Fibroblast of mammary gland (primary cell): ENCODE data around the gene RASIP1.
"Not testable (repeated sequence)": the region's sequence is repeated elsewhere in the genome, so short reads cannot be mapped to it uniquely, and the experiment has no call there.

Source experiments
- DNase-seq: peaks from one replicate; pipeline ENCODE4 v3.0.0-alpha.2; 2010; ENCODE audit warnings: low read depth
- H3K4me3 ChIP-seq: 2 replicates; pipeline ENCODE4 v1.5.1; 2011; ENCODE audit warnings: low read depth, mild to moderate bottlenecking, low read length, moderate library complexity; ENCODE audit not compliant: control insufficient read depth
- CTCF ChIP-seq: conservative IDR thresholded peaks from 2 replicates; pipeline ENCODE4 v1.5.1; 2011; ENCODE audit warnings: low read depth, low read length, inconsistent platforms; ENCODE audit not compliant: control insufficient read depth, insufficient read depth

Gene RASIP1

GRCh38 chr19:48740164-48740972 is at the start of gene RASIP1:
Gene RASIP1, minus strand, starts transcription at chr19:48740610. Its CDS starts 328 bp downstream, at chr19:48740282.
- no peak for TF ChIP-seq CTCF
- H3K4me3 ChIP-seq, result no peak within 1 kb of the TSS

GRCh38 chr19:48787331-48787730 is 46.9 kb upstream of the RASIP1 start:
- H3K4me3 ChIP-seq, result not testable (repeated sequence)

More at GRCh38 chr19:48740164-48740972, at the start of gene RASIP1:
- no peak for DNase-seq

GRCh38 chr19:48786422-48786821 is 46.0 kb upstream of the RASIP1 start:
- not testable (repeated sequence) for H3K4me3 ChIP-seq, DNase-seq

More at GRCh38 chr19:48787331-48787730, 46.9 kb upstream of the RASIP1 start:
- not testable (repeated sequence) for DNase-seq

- TF ChIP-seq CTCF, result no peak
These were observed 44.1 kb upstream of the RASIP1 start for GRCh38 chr19:48784527-48784926.

GRCh38 chr19:48780631-48781391 is 40.4 kb upstream of the RASIP1 start:
- DNase-seq, result peak; percentile 59

More at GRCh38 chr19:48784527-48784926, 44.1 kb upstream of the RASIP1 start:
- no peak for DNase-seq
- H3K4me3 ChIP-seq, result no peak overlapping the region

GRCh38 chr19:48779636-48780035 is 39.2 kb upstream of the RASIP1 start:
- no peak for DNase-seq
- TF ChIP-seq CTCF, result no peak
- no peak overlapping the region for H3K4me3 ChIP-seq

More at GRCh38 chr19:48780631-48781391, 40.4 kb upstream of the RASIP1 start:
- TF ChIP-seq CTCF, result no peak
- no peak overlapping the region for H3K4me3 ChIP-seq

GRCh38 chr19:48777720-48778119 is 37.3 kb upstream of the RASIP1 start:
- no peak for TF ChIP-seq CTCF
- H3K4me3 ChIP-seq, result no peak overlapping the region
- no peak for DNase-seq

- H3K4me3 ChIP-seq, result no peak overlapping the region
- TF ChIP-seq CTCF, result no peak
- DNase-seq, result no peak
These were observed 36.7 kb upstream of the RASIP1 start for GRCh38 chr19:48777139-48777538.
